Suppressor macrophage (primary cell): ENCODE results near the gene PFDN1.
"Not testable (repeated sequence)": the region's sequence is repeated elsewhere in the genome, so short reads cannot be mapped to it uniquely, and the experiment has no call there.

Experiments used
- DNase-seq, 4 experiments: peaks; one replicate each; pipeline ENCODE4 v3.0.0-alpha.2; 2020 to 2022

Gene PFDN1

GRCh38 chr5:140208065-140208464, 94.8 kb downstream of the PFDN1 start:
- DNase-seq: no peak

GRCh38 chr5:140207250-140207964, 95.5 kb downstream of the PFDN1 start:
- peak; percentile 21 to 51 (median 44) for DNase-seq

DNA sequence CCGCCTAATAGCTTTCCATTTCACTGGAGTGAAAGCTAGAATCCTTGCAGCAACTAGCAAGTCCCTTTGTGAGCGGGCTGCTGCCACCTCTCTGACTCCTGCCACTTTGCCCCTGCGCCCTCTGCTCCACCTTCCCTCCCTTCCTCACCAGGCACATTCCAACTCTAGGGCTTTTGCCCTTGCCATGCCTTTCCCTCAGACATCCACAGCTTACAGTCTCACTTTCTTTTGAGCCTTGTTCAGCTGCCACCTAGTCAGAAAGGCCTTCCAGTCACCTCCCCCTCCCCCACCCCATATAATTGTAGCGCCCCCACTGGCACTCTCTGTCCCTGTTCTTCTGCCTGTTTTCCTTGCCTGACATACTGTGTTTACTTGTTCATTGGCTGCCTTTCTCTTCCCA, 96.9 kb downstream of the PFDN1 start:
- no peak for DNase-seq

DNA sequence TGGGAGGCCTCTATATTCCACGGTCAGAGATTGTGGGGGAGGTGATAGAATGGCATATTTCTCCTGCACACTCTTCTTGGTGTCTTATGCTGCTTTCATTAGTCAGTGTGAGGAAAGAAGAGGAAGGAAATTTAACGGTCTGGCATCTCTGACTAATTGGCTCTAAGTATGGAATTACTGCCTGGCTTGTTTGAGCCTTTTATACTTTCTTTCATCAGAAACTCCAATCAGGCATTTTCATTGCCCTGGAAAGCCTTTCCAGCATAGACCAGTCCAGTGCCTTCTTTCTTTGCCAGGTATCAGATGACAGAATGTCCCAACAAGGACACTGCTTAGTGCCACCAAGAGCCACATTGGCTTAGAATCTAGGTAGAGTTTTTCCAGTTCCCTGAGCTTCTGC, 97.7 kb downstream of the PFDN1 start:
- peak; percentile 24 to 68 (median 48) for DNase-seq

DNA sequence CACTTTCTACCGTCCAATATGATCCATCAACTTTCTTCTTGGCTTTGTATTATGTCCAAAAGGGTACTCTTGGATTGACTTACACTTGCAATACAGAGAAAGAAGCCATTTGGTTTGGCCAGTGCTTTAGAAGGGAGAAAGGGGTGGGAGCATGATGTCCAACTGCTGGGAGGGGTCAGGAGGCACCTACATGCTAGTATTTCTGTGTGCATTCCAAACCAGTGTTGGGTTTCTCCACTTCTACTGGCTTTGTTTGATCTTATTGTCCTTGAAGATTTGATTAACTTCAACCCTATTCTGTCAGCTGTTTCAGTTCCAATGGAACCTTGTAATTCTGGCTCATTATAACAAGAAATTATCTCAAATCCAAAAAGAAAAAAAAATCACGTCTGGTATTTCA, 100.3 kb downstream of the PFDN1 start:
- DNase-seq: no peak

- DNase-seq: no peak
Observed at GRCh38 chr5:140202078-140202477, 100.8 kb downstream of the PFDN1 start.

DNA sequence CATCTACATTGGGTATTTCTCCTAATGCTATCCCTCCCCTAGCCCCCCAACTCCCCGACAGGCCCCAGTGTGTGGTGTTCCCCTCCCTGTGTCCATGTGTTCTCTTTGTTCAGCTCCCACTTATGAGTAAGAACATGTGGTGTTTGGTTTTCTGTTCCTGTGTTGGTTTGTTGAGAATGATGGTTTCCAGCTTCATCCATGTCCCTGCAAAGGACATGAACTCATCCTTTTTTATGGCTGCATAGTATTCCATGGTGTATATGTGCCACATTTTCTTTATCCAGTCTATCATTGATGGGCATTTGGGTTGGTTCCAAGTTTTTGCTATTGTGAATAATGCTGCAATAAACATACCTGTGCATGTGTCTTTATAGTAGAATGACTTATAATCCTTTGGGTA, 104.0 kb downstream of the PFDN1 start:
- DNase-seq: not testable (repeated sequence)

GRCh38 chr5:140197023-140197422, 105.9 kb downstream of the PFDN1 start:
- DNase-seq: no peak

DNA sequence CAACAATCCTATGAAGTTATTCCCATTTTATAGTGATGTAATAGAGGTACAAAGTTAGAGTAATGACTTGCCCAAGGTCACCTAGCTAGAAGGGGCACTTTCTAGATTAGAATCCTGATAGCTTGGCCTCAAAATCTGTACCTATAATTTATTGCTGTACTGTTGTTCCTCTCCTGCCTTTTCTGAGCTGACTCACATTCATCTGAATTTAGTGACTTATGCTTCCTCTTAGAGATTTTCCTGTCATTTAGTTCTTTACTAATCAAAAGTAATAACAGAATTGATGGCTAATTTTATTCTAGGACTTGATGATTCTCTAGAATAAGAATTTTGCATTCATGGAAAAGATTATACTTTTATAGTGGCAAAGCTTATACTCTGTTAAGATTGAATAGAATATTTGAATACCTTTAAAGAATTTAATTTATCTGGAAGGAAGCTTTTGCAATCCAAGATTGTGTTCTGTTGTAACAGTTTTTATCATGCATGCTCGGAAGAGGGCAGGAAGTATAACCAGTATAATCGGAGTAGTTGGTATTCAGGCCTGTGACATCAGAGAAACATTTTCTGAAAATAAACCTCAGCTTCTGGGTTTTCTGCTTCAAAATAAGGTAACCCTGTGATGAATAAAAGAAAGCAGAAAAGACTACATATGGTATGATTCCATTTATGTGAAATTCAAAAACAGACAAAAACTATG, 106.6 kb downstream of the PFDN1 start:
- DNase-seq: peak in 2 of 4 experiments; percentile 61
